Activated CD8-positive, alpha-beta memory T cell treated with anti-CD3 and anti-CD28 coated beads, Interleukin-2, amount 50 U/mL, for 4 hours (primary cell): ENCODE data around the gene PRSS33.

Experiments
- DNase-seq: peaks from one replicate; pipeline ENCODE4 v3.0.0-alpha.2; 2020

Gene PRSS33

GRCh38 chr16:2787406-2787805 lies at the start of gene PRSS33:
Gene PRSS33, minus strand, starts transcription at chr16:2787560. Its CDS starts 1,013 bp downstream, at chr16:2786547.
- DNase-seq, result no peak

GRCh38 chr16:2836646-2837508 lies 49.5 kb upstream of the PRSS33 start:
- no peak for DNase-seq

- DNase-seq, result no peak
These were observed 48.5 kb upstream of the PRSS33 start for GRCh38 chr16:2835638-2836493.

- no peak for DNase-seq
These were observed 47.6 kb upstream of the PRSS33 start for GRCh38 chr16:2834968-2835367.

GRCh38 chr16:2833776-2834175 lies 46.4 kb upstream of the PRSS33 start:
- DNase-seq, result no peak

- no peak for DNase-seq
These were observed 43.8 kb upstream of the PRSS33 start for GRCh38 chr16:2831203-2831602.

GRCh38 chr16:2830355-2830695 lies 43.0 kb upstream of the PRSS33 start:
- DNase-seq, result no peak

- DNase-seq, result no peak
These were observed 42.4 kb upstream of the PRSS33 start, which contains the start of gene ZG16B for GRCh38 chr16:2829501-2830354. Gene ZG16B, plus strand, starts transcription at chr16:2830303. Its CDS starts 139 bp downstream, at chr16:2830442.

- DNase-seq, result no peak
These were observed 41.6 kb upstream of the PRSS33 start for GRCh38 chr16:2828876-2829430.

- no peak for DNase-seq
These were observed 41.1 kb upstream of the PRSS33 start for GRCh38 chr16:2828521-2828840.

GRCh38 chr16:2827831-2828520 lies 40.6 kb upstream of the PRSS33 start:
- no peak for DNase-seq

GRCh38 chr16:2827374-2827791 lies 40.0 kb upstream of the PRSS33 start:
- DNase-seq, result no peak

GRCh38 chr16:2826591-2827373 lies 39.4 kb upstream of the PRSS33 start:
- DNase-seq, result no peak

GRCh38 chr16:2825906-2826305 lies 38.5 kb upstream of the PRSS33 start:
- DNase-seq, result no peak

GRCh38 chr16:2825049-2825742 lies 37.8 kb upstream of the PRSS33 start:
- DNase-seq, result no peak

GRCh38 chr16:2824626-2825025 lies 37.3 kb upstream of the PRSS33 start:
- no peak for DNase-seq

GRCh38 chr16:2822496-2822895 lies 35.1 kb upstream of the PRSS33 start:
- no peak for DNase-seq

GRCh38 chr16:2822158-2822495 lies 34.8 kb upstream of the PRSS33 start:
- no peak for DNase-seq

GRCh38 chr16:2821487-2822157 lies 34.3 kb upstream of the PRSS33 start:
- DNase-seq, result no peak

- DNase-seq, result no peak
These were observed 33.6 kb upstream of the PRSS33 start for GRCh38 chr16:2820836-2821486.
